OCI-LY7 (cell line): ENCODE measurements around the gene IPO4. TPM values are rescaled to one million over a fixed set of nuclear protein-coding genes. Genes with fewer than 3 reads are reported as not detected.

Source experiments
- BruUV-seq: library from RNA; stranded (reverse); fragments of 400-500 nt; replicated peaks from 2 replicates; lab custom pipeline; 2021; lab: Mats Ljungman, UMichigan
- CTCF ChIA-PET: fragments of 300-600 bp; sonication (Branson Sonifier 250); formaldehyde crosslinking; loops from one replicate; lab custom pipeline; 2022; ENCODE audit warnings: antibody characterized with exemption; ENCODE audit not compliant: unreplicated experiment; lab: Charles Lee
- POLR2A ChIA-PET: fragments of 300-600 bp; sonication (Branson Sonifier 250); formaldehyde crosslinking; loops from one replicate; lab custom pipeline; 2022; ENCODE audit warnings: antibody characterized with exemption; lab: Charles Lee
- DNase-seq: peaks from one replicate; pipeline ENCODE4 v3.0.0-alpha.2; 2015; ENCODE audit warnings: low spot score
- H2AFZ ChIP-seq: fragments of 200-600 bp; sonication (generic), shearing (Covaris generic); 2 replicates; pipeline ENCODE4 v1.6.1; 2014; ENCODE audit warnings: mild to moderate bottlenecking, antibody characterized with exemption, low read length, moderate library complexity
- H3K27ac ChIP-seq: fragments of 200-600 bp; sonication (generic); 2 replicates; pipeline ENCODE4 v1.5.1; 2014; ENCODE audit warnings: mixed run types, low read depth, mild to moderate bottlenecking, moderate library complexity, low read length, inconsistent platforms; ENCODE audit not compliant: poor library complexity, severe bottlenecking
- H3K36me3 ChIP-seq: fragments of 200-600 bp; sonication (generic); 2 replicates; pipeline ENCODE4 v1.6.1; 2014; ENCODE audit warnings: mild to moderate bottlenecking, antibody characterized with exemption, low read length, moderate library complexity, mixed read lengths; ENCODE audit not compliant: insufficient read depth
- H3K4me1 ChIP-seq: fragments of 200-600 bp; sonication (generic); 2 replicates; pipeline ENCODE4 v1.5.1; 2014; ENCODE audit warnings: mild to moderate bottlenecking, low read length; ENCODE audit not compliant: insufficient read depth, poor library complexity, severe bottlenecking
- H3K4me2 ChIP-seq: fragments of 200-600 bp; sonication (generic); 2 replicates; pipeline ENCODE4 v1.6.1; 2014; ENCODE audit warnings: mild to moderate bottlenecking, low read length
- H3K4me3 ChIP-seq: fragments of 200-600 bp; sonication (generic); 2 replicates; pipeline ENCODE4 v1.5.1; 2014; ENCODE audit warnings: mild to moderate bottlenecking, low read depth, low read length; ENCODE audit not compliant: poor library complexity, severe bottlenecking
- H3K79me2 ChIP-seq: fragments of 200-600 bp; sonication (generic); 2 replicates; pipeline ENCODE4 v1.6.1; 2016; ENCODE audit warnings: low read depth, mild to moderate bottlenecking, low read length, moderate library complexity, mixed read lengths; ENCODE audit not compliant: insufficient read depth
- H3K9me2 ChIP-seq: fragments of 200-600 bp; sonication (generic); 2 replicates; pipeline ENCODE4 v1.6.1; 2016; ENCODE audit warnings: mild to moderate bottlenecking, low read length, mixed read lengths; ENCODE audit not compliant: insufficient read depth
- H3K9me3 ChIP-seq: fragments of 200-600 bp; sonication (generic); 2 replicates; pipeline ENCODE4 v1.6.1; 2014; ENCODE audit warnings: mild to moderate bottlenecking, mixed run types, low read length, mixed read lengths
- H4K20me1 ChIP-seq: fragments of 200-600 bp; sonication (generic); 2 replicates; pipeline ENCODE4 v1.6.1; 2014; ENCODE audit warnings: mild to moderate bottlenecking, antibody characterized with exemption, low read length, moderate library complexity, mixed read lengths; ENCODE audit not compliant: insufficient read depth
- CTCF ChIP-seq: fragments of 200-600 bp; sonication (generic); conservative IDR thresholded peaks from 2 replicates; pipeline ENCODE4 v1.5.1; 2014; ENCODE audit warnings: mild to moderate bottlenecking, antibody characterized with exemption, low read length, moderate library complexity, mixed read lengths
- EZH2phosphoT487 ChIP-seq: fragments of 200-600 bp; sonication (generic); IDR thresholded peaks from 2 replicates; pipeline ENCODE4 v1.6.1; 2018; ENCODE audit warnings: low read depth, borderline replicate concordance, mild to moderate bottlenecking, mixed run types, antibody characterized with exemption, low read length, moderate library complexity, mixed read lengths
- intact Hi-C: fragments of 100-400 bp; cut with micrococcal nuclease; formaldehyde crosslinking; loops from one replicate; pipeline ENCODE4 v1.10.0; 2022; ENCODE audit not compliant: unreplicated experiment
- total RNA-seq, 2 experiments: library from RNA; depleted of rRNA in 1 of 2; stranded (reverse); fragments of >200 nt in 1 of 2; shearing (Covaris generic) in 1 of 2; gene quantifications; 2 replicates each; pipeline ENCODE4 v1.2.3, GENCODE V29; 2014 to 2022

IPO4 gene
- total RNA-seq, 2 experiments from 2014 or later, result 53.1 to 59.2 TPM

- ChIA-PET POLR2A (interaction anchor here (1.9 kb wide), 1 partner anchor 41 kb away, joined by 5 read pairs; no protein-coding TSS in a partner anchor), CTCF (no interaction called here)
- Histone ChIP-seq H3K4me1 (peaks cover 38% of the 10 kb centered on the region), H3K79me2 (peaks cover 32% of the 10 kb centered on the region; the same call in 1 of the 2 replicates), H3K9me3 (no peaks in the 10 kb centered on the region), H3K4me3 (no peak overlapping the region), H3K4me2 (no peak overlapping the region), H3K36me3 (peaks cover 73% of the 10 kb centered on the region), H3K27ac (no peak overlapping the region), H3K9me2 (no peaks in the 10 kb centered on the region), H2AFZ (no peak overlapping the region), H4K20me1 (no peaks in the 10 kb centered on the region)
- intact Hi-C loops, result no loop called here
- no TSS peak for BruUV-seq
- DNase-seq, result no peak
- TF ChIP-seq CTCF (no peak), EZH2phosphoT487 (no peak)
Observed at GRCh38 chr14:24237463-24237955, 48.9 kb upstream of the IPO4 start.

GRCh38 chr14:24236689-24237462, 48.3 kb upstream of the IPO4 start:
- Histone ChIP-seq H3K79me2 (peaks cover 32% of the 10 kb centered on the region; the same call in 1 of the 2 replicates), H3K27ac (no peak overlapping the region), H3K9me3 (no peaks in the 10 kb centered on the region), H3K9me2 (no peaks in the 10 kb centered on the region), H4K20me1 (no peaks in the 10 kb centered on the region), H2AFZ (no peak overlapping the region), H3K4me1 (peaks cover 38% of the 10 kb centered on the region), H3K4me2 (no peak overlapping the region), H3K4me3 (no peak overlapping the region), H3K36me3 (peaks cover 73% of the 10 kb centered on the region)
- ChIA-PET CTCF (no interaction called here), POLR2A (interaction anchor here (0.7 to 1.9 kb wide), 2 partner anchors 41 to 61 kb away, joined by 3 to 5 read pairs; no protein-coding TSS in a partner anchor)
- no TSS peak for BruUV-seq
- no peak for DNase-seq
- no peak for TF ChIP-seq EZH2phosphoT487
- TF ChIP-seq CTCF, result no peak
- intact Hi-C loops, result no loop called here
